ENCODE data around the gene RALB. TPM values are rescaled to one million over a fixed set of nuclear protein-coding genes. Genes with fewer than 3 reads are reported as not detected.

RALB gene
- total RNA-seq, 6 donors from 2014 or later, result 23.0 to 85.8 (median 46.5) TPM

DNA sequence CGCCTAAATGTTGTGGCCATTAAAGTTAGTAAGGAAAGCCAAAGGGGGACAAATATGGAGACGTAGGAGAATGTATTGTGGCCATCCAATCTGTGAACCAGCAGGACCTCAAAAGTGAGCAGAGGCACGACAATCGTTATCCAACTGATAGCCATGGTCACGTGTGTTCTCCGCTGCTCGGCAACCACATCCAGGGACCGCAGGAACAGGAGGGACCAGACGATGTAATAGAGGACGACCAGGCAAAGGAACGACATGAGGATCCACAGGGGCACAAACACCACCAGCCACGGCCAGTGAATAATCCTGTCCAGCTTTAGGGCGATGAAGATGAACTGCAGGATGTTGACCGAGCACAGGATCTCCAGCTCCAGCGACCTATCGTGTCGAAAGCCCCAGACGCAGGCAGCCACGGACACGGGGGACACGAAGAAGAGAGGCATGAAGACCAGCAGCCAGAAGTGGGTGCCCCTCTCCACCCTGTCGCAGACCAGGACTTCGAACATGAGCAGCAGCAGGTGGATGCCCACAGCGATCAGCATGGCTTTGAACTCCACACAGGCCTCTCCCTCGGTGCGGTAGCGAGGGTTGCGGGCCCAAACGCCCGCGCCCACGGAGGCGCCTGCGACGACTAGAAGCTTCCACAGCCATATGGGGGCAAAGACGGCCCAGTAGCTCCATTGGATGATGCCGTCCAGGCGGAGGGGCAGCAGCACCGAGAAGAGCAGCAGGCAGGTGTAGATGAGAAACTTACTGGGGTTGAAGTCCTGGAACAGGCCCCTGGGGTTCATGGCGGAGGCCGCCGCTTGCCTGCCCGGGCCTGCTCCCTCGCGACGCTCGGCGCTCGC lies 30.2 kb upstream of the RALB start:
- peak overlapping the region; percentile 74 to 85 (median 78) for H3K4me3 ChIP-seq
- DNase-seq, result no peak
- no peak for ATAC-seq (ENCODE audit: low FRiP score in 2 of 2)

DNA sequence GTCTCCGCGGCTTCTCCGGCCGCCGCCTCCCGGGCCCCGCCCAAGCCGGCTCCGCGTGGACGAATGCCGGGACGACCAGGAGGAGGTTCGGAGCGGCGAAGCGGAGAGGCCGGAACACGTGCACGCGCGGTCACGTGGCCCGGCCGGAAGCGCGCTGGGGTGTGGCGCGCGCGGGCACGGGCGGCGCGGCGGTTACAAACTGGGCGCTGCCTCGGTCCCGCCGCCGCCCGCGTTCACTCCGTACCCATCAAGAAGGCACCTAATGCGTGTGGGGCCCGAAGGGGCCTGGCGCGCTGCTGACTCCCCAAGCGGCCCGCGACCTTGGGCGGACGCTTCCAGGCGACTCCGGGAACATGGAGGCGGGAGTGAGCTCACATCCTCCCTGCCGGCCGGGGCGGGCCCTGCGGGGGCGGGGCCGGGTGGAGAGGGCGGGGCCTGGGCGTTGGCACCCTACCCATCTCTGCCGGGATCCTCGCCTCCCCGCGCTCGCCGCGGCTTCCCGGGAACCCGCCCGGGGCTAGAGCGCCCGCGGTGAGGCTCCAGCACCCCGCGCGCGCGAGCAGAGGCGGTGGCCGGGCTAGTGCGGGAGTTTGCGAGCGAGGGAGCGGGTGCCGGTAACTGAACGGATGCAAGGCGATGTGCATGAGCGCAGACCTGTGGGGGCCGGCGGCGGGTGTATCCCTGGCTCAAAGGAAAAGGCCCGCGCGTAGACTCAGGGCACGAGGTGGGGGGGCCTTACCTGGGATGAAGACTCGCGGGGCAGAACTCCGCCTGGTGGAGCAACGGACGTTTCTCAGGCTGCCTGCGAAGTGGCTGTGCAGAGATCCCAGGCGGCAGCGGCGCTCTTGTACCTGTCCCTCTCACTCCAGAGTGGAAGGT lies 29.4 kb upstream of the RALB start, which contains the start of gene TMEM185B:
Gene TMEM185B (minus strand): TSS at position 367 of the 879 bp plus-strand sequence. CDS start 424 bp downstream, outside the sequence.
- H3K27ac ChIP-seq, result peak within 1 kb of the TSS; percentile 87 to 97 (median 94)
- TF ChIP-seq POLR2A (IDR thresholded peaks at IDR 0.05) (peak in 3 of 4 donors; percentile 34 to 79 (median 73)), POLR2AphosphoS5 (IDR thresholded peaks at IDR 0.05) (peak; percentile 55 to 65), EP300 (IDR thresholded peaks at IDR 0.05) (peak in 1 of 4 donors; percentile 2)
- TF ChIP-seq, protein P1, sequence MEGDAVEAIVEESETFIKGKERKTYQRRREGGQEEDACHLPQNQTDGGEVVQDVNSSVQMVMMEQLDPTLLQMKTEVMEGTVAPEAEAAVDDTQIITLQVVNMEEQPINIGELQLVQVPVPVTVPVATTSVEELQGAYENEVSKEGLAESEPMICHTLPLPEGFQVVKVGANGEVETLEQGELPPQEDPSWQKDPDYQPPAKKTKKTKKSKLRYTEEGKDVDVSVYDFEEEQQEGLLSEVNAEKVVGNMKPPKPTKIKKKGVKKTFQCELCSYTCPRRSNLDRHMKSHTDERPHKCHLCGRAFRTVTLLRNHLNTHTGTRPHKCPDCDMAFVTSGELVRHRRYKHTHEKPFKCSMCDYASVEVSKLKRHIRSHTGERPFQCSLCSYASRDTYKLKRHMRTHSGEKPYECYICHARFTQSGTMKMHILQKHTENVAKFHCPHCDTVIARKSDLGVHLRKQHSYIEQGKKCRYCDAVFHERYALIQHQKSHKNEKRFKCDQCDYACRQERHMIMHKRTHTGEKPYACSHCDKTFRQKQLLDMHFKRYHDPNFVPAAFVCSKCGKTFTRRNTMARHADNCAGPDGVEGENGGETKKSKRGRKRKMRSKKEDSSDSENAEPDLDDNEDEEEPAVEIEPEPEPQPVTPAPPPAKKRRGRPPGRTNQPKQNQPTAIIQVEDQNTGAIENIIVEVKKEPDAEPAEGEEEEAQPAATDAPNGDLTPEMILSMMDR (IDR thresholded peaks at IDR 0.05), result peak; percentile 4 to 68 (median 49)
- DNase-seq (peak; percentile 93 to 100), ATAC-seq (ENCODE audit: low FRiP score in 2 of 2) (peak; percentile 95 to 99)
- H3K9me3 ChIP-seq, result no peaks in the 10 kb centered on the region
- 7 to 15% methylated on average over 4 to 61 of the region's 108 CpGs for WGBS, 2 donors
- H3K4me3 ChIP-seq, result peak within 1 kb of the TSS; percentile 74 to 85 (median 78)
- peaks cover 24 to 48% (median 29%) of the 10 kb centered on the region in 4 donors for H3K4me1 ChIP-seq
- peaks cover 0 to 15% (median 0%) of the 10 kb centered on the region in 4 donors for H3K36me3 ChIP-seq
- H3K27me3 ChIP-seq, result no peaks in the 10 kb centered on the region

More for the DNA sequence above, 30.2 kb upstream of the RALB start:
- Histone ChIP-seq H3K4me1 (peaks cover 24 to 48% (median 29%) of the 10 kb centered on the region in 4 donors), H3K27ac (peak overlapping the region; percentile 87 to 97 (median 94)), H3K36me3 (peaks cover 0 to 19% (median 0%) of the 10 kb centered on the region in 4 donors), H3K27me3 (no peaks in the 10 kb centered on the region), H3K9me3 (no peaks in the 10 kb centered on the region)
- TF ChIP-seq EP300 (IDR thresholded peaks at IDR 0.05) (no peak), POLR2A (IDR thresholded peaks at IDR 0.05) (no peak), POLR2AphosphoS5 (IDR thresholded peaks at IDR 0.05) (no peak)
- TF ChIP-seq, protein P1 (IDR thresholded peaks at IDR 0.05), result no peak
- 89 to 91% methylated on average over 40 to 49 of the region's 49 CpGs for WGBS, 2 donors

DNA sequence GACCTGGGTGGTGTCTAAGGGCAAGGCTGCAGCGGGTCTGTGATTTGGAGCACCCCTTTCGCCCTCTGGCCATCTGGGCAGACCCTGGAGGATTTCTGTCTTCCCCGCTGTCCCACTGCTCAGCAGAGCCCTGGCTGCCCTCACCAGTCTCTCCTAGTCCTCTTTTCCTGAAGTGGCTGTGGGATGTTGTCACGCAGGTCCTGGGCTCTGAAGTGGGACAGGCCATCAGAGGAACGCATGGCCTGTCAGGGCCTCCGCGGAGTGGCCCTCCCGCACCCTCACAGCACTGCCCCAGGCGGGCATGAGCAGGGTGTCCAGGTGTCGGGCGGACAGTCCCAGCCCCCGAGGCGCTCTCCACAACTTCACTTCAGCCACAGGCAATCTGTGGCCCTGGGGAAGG lies 28.4 kb upstream of the RALB start:
- Histone ChIP-seq H3K27me3 (no peaks in the 10 kb centered on the region), H3K4me3 (peak overlapping the region in 2 of 4 donors; percentile 76 to 79), H3K9me3 (no peaks in the 10 kb centered on the region), H3K4me1 (peaks cover 24 to 48% (median 29%) of the 10 kb centered on the region in 4 donors), H3K36me3 (peaks cover 0 to 7% (median 0%) of the 10 kb centered on the region in 4 donors), H3K27ac (peak overlapping the region in 3 of 4 donors; percentile 92 to 97 (median 95))
- no peak for ATAC-seq (ENCODE audit: low FRiP score in 2 of 2)
- DNase-seq, result no peak
- WGBS, 2 donors, result 90 to 92% methylated on average over 12 to 13 of the region's 13 CpGs
- TF ChIP-seq, protein P1 (IDR thresholded peaks at IDR 0.05), result no peak
- TF ChIP-seq POLR2AphosphoS5 (IDR thresholded peaks at IDR 0.05) (no peak), EP300 (IDR thresholded peaks at IDR 0.05) (no peak), POLR2A (IDR thresholded peaks at IDR 0.05) (no peak)

DNA sequence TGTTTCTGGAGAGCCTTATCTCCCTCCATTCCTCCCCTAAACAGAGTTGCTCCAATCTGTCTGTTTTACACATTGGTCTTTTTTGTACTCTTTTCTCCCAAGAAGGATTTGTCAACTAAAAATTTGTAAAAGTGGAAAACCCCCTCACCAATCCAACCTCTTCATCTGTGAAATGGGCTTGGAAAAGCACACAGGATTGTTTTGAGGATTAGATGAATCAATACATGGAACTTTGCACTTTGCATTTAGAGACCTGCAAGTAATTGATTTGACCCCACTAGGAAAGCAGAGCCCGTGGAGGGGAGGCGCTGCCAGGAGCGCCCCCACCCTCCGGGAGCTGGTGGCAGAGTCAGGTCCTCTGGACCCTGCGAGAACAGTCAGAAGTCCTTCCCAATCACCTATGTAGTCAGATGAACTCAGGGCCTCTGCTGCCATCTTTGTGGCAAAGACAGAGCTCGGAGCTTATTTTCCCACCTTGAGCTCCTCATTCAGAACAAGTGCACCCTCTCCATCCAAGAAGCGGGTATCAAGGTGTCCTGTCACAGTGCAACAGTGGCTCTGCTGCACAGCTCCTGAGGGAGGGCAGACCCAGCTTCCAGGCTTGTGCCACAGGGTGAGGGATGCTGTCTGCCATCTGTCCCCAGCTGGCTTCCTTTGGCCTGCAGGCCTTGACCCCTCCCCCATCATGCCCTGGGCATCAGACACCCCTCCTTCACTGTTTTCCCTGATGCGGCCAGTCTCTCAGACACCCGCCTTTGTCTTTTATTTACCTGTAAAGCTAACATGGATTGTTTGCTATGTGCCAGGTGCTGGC lies 27.7 kb upstream of the RALB start:
- DNase-seq (no peak), ATAC-seq (ENCODE audit: low FRiP score in 2 of 2) (no peak)
- TF ChIP-seq POLR2A (IDR thresholded peaks at IDR 0.05) (no peak), EP300 (IDR thresholded peaks at IDR 0.05) (no peak), POLR2AphosphoS5 (IDR thresholded peaks at IDR 0.05) (no peak)
- TF ChIP-seq, protein P1 (IDR thresholded peaks at IDR 0.05), result no peak
- H3K36me3 ChIP-seq, result peaks cover 0 to 5% (median 0%) of the 10 kb centered on the region in 4 donors
- WGBS, 2 donors, result 89 to 97% methylated on average over 6 to 9 of the region's 9 CpGs
- peak overlapping the region in 1 of 4 donors; percentile 97 for H3K27ac ChIP-seq
- H3K4me1 ChIP-seq, result peaks cover 24 to 43% (median 29%) of the 10 kb centered on the region in 4 donors
- no peak overlapping the region for H3K4me3 ChIP-seq
- H3K9me3 ChIP-seq, result no peaks in the 10 kb centered on the region
- no peaks in the 10 kb centered on the region for H3K27me3 ChIP-seq

Measured in upper lobe of left lung (tissue), 6 donors.